ENCODE results near the gene DLX6.
A peak's percentile ranks its signal among the peaks of the same experiment; 100 is the strongest.

The DLX6 gene

DNA sequence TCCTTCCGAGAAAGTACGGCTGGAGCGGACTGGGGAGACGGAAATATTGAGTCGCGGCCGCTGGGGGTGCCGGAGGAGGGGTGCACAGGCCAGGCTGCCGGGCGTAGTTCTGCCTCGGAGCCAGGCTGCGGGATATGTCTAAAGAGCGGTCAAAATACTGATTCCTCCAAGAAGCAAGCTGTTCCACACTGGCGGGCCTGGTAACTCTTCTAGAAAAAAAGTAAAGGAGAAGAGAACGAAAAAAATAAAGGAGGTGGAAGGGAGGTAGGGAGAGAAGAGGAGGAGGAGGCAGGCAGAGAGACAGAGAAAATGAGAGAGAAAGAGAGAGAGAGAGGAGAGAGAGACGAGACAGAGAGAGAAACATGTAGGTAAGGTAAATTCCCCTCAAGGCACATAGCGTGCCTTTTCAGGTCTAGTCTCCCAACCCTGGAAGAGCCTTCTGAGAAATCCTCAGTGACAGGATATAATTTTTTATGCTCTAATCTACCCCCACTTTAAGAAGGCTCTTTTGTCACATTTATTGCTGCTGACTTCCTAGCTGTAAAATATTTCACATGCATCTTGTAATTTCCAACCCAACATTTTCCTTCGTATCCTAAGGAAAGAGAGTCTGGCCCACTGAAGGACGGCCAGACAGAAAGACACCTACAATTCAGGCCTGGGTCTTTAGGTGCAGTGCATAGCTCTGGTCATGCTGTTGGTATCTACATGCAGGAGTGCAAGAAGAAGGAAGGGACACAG is 13.6 kb downstream of the DLX6 start:
- H3K36me3 ChIP-seq (replicated peaks) = peaks cover 24% of the 10 kb centered on the region
- H3K4me1 ChIP-seq = peaks cover 68% of the 10 kb centered on the region
- H3K27me3 ChIP-seq (ENCODE audit: low read depth) = no peaks in the 10 kb centered on the region
- peak overlapping the region; percentile 41 for H3K4me3 ChIP-seq
- DNase-seq (ENCODE audit: low spot score in 2 of 2) = peak in 1 of 2 experiments; percentile 44
- in situ Hi-C loops (cut with MboI; ENCODE audit: low sequenced_read_pairs) = loop anchor here (5.0 to 25.0 kb wide), 2 partner anchors 307 to 422 kb away; partner anchors contain the start of gene SEM1
- H3K9me3 ChIP-seq = no peaks in the 10 kb centered on the region

DNA sequence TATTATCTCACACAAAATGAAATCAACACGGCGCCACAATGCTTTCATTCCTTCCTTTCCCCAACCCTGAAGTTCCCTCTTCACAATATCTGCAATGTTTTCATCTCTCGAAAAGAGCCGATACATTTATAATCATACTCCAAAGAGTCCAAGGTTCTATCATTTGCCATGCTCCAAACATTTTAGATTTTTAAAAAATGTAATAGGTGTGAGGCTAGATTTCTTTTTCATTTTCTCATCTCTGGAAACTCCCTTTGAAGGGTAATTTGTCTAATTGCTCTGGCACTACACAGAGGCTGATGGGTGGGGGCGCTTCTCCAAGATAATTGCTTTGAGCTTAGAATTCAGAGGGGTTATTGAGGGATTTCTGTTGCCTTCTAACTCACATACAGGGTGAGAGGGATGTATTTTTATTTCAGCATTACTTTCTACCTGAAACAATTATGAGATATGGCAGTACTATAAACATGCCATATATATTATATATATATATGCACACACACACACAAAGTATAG is 14.4 kb downstream of the DLX6 start:
- H3K4me1 ChIP-seq = peaks cover 61% of the 10 kb centered on the region
- DNase-seq (ENCODE audit: low spot score in 2 of 2) = peak in 1 of 2 experiments; percentile 34
- no peaks in the 10 kb centered on the region for H3K27me3 ChIP-seq (ENCODE audit: low read depth)
- in situ Hi-C loops (cut with MboI; ENCODE audit: low sequenced_read_pairs) = loop anchor here (5.0 to 25.0 kb wide), 5 partner anchors 307 to 1105 kb away; partner anchors contain the start of gene SEM1
- H3K4me3 ChIP-seq = no peak overlapping the region
- H3K9me3 ChIP-seq = no peaks in the 10 kb centered on the region
- H3K36me3 ChIP-seq (replicated peaks) = peaks cover 24% of the 10 kb centered on the region

DNA sequence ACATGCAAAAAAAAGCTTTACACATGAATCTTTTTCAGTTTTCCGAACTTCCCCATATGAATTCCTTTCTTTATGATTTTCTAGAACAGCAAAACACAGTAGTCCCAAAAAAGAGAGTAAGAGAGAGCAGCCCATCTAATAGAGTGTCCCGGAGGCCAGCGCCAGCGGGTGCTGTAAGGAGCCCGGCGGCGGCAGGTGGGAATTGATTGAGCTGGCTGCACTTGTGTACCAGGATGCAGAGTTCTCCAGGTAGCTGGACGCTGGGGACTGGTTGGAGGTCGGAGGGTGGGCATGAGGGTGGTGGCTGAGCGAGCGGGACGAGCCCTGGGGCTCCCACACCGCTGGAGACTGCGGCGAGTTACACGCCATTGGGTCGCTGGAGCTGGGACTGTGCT is 15.2 kb downstream of the DLX6 start:
- in situ Hi-C loops (cut with MboI; ENCODE audit: low sequenced_read_pairs) = loop anchor here (10.0 to 25.0 kb wide), 4 partner anchors 308 to 1106 kb away; partner anchors contain the start of gene SEM1
- Histone ChIP-seq H3K27me3 (ENCODE audit: low read depth) (no peaks in the 10 kb centered on the region), H3K9me3 (no peaks in the 10 kb centered on the region), H3K36me3 (replicated peaks) (peaks cover 24% of the 10 kb centered on the region), H3K4me1 (peaks cover 55% of the 10 kb centered on the region), H3K4me3 (peak overlapping the region; percentile 8)
- DNase-seq (ENCODE audit: low spot score in 2 of 2) = peak in 1 of 2 experiments; percentile 31

DNA sequence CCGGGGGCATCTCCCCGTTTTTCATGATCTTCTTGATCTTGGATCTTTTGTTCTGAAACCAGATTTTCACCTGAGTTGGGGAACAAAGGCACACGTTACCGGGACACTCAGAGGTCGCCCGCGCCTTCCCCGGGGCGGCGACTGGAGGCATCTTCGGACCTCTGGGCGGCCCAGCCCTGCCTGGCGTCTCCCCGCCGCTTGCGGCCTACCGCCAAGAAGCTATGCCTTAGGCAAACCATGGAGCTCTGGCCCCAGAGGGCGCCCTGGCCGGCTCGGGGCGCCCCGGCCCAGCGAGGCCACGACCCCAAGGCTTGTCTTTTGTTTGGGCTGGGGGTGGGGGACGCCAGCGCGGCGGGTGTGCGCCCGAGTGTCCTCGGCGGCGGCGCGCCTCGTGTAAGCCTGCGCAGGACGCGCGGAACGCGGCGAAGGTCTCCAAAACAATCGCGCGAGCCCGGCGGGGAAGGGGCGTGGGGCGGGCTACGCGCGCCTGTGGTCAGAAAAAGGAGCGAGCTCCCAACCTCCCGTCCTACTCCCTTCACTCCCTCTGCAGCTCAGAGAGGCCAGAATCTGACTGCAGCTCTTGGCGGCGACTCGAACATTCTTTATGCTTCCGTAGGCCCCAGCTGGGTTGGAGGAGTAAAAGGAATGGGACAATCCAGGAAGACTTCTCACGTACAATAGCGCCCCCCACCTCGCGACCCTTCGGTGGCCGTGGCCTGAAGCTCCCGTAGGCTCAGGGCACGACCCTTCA is 15.8 kb downstream of the DLX6 start:
- Histone ChIP-seq H3K4me3 (peak overlapping the region; percentile 59), H3K4me1 (peaks cover 50% of the 10 kb centered on the region), H3K9me3 (no peaks in the 10 kb centered on the region), H3K36me3 (replicated peaks) (peaks cover 24% of the 10 kb centered on the region), H3K27me3 (ENCODE audit: low read depth) (no peaks in the 10 kb centered on the region)
- DNase-seq (ENCODE audit: low spot score in 2 of 2) = peak in 1 of 2 experiments; percentile 40
- in situ Hi-C loops (cut with MboI; ENCODE audit: low sequenced_read_pairs) = loop anchor here (10.0 to 25.0 kb wide), 4 partner anchors 309 to 1106 kb away; partner anchors contain the start of gene SEM1

DNA sequence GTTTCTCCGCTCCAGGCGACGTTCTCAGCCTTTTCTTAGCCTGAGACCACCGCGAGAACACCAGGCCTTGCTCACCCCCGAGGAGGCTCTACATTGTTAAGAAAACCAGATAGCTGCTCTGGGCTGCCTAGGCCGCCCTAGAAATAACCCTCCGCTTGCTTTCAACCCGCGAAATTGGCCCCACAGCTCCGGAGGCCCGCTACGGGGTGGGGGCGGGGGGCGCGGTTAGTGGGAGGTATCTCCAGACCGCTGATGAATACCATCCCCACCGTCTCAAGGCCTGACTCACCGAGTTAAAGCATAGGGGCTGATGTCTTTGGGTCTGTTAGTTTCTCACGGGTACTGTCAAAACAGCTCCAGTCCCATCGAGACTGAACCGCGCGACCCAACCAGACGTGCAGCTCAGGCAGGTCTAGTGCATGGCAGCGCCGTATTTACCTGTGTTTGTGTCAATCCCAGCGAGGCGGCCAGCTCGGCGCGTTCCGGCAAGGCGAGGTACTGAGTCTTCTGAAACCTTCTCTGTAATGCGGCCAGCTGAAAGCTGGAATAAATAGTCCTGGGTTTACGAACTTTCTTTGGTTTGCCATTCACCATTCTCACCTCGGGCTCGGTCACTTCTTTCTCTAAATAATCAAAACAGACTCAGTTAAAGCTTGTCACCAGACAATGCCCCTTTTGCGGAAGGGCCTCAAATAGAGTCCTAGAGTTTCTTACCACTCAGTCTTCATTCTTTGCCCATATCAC is 16.6 kb downstream of the DLX6 start:
- Histone ChIP-seq H3K27me3 (ENCODE audit: low read depth) (no peaks in the 10 kb centered on the region), H3K4me1 (peaks cover 45% of the 10 kb centered on the region), H3K4me3 (peak overlapping the region; percentile 59), H3K9me3 (no peaks in the 10 kb centered on the region), H3K36me3 (replicated peaks) (peaks cover 24% of the 10 kb centered on the region)
- in situ Hi-C loops (cut with MboI; ENCODE audit: low sequenced_read_pairs) = loop anchor here (10.0 to 25.0 kb wide), 4 partner anchors 310 to 1107 kb away; partner anchors contain the start of gene SEM1
- peak in 1 of 2 experiments; percentile 61 for DNase-seq (ENCODE audit: low spot score in 2 of 2)

DNA sequence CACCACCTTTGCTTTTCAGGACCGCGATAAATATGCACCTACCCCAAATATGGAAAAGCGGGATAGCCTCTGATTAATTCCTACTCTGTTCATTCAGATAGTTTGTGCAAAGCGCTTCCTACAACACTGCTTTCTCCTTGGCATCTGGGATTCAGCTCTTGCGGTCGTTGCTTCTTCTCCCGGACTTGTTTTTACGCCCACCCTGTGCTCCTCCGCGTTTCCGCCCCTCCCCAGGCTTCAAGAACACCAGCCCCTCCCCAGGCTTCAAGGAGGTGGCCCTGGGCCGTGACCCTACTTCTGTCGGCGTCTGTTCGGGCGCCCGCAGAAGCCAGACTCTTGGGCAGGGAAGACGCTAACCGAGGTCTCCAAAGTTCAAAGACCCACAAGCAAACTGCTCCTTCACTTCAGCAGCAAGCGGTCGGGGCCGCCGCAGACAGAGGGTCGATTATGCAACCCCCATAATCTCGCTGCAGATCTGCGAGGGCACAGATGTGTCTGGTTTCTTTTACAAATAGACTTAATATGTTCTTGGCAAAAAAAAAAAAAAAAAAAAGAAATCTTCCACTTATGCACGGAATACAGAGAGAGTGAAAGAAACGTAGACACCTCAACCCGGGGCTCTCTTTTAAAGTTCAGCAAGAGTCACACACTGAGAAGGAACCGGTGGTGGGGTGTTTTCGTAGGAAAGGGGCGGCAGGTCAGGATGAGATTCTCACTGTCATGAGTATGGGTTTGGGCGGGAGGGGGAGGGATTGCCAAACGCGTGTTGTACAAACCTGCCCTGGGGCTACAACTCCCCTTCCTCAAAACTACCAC is 17.3 kb downstream of the DLX6 start:
- Histone ChIP-seq H3K9me3 (no peaks in the 10 kb centered on the region), H3K27me3 (ENCODE audit: low read depth) (no peaks in the 10 kb centered on the region), H3K4me1 (peaks cover 43% of the 10 kb centered on the region), H3K4me3 (peak overlapping the region; percentile 59), H3K36me3 (replicated peaks) (peaks cover 24% of the 10 kb centered on the region)
- in situ Hi-C loops (cut with MboI; ENCODE audit: low sequenced_read_pairs) = loop anchor here (10.0 to 25.0 kb wide), 4 partner anchors 310 to 1108 kb away; partner anchors contain the start of gene SEM1
- DNase-seq (ENCODE audit: low spot score in 2 of 2) = peak in 1 of 2 experiments; percentile 54

DNA sequence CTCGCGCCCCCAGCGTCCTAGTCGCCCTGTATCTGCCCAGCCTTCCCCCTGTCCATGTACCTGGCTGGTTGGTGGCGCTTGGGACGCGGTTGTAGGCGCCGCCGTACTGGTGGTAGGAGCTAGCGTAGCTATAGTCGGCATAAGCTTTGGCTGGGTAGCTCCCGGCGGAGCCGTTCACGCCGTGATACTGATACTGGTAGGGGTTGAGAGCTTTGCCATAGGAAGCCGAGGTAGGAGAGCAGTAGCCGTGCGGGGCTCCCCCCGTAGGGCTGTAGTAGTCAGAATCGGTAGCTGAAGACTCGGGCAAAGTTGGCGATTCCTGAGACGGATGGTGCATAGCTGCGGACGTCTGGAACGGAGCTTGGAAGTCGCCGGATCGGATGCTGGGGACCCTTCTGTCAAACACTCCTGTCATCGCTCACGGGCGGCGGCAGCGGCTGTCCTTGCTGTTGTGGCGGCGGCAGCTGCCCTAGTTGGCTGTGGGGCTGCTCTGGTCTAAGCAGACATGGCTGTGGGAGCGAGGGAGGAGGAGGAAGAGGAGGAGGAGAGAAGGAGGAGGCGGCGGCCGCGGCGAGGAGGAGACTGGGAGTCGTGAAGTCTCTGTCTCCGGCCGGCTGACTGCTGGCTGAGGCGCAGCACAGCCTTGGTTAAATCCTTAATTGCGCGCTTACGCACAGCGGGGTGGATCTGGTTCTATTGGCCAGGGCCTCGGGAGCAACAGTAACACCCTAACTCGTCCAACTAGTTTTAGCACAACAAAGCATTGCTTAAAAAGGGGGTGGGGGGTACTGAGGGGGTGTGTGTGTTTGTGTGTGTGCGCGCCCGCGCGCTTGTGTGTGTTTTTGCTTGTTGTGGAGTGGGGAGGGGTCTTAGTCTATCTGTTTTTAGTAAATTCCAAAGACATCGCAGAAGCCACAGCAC is 19.1 kb downstream of the DLX6 start, which contains the start of gene DLX5:
DLX5 (minus strand) TSS at position 623 of the 921 bp plus-strand sequence; CDS start at position 415, 208 bp downstream.
- in situ Hi-C loops (cut with MboI; ENCODE audit: low sequenced_read_pairs) = loop anchor here (10.0 to 25.0 kb wide), 4 partner anchors 312 to 1110 kb away; partner anchors contain the start of gene SEM1
- Histone ChIP-seq H3K4me1 (peaks cover 29% of the 10 kb centered on the region), H3K4me3 (peak within 1 kb of the TSS; percentile 59), H3K9me3 (no peaks in the 10 kb centered on the region), H3K27me3 (ENCODE audit: low read depth) (no peaks in the 10 kb centered on the region), H3K36me3 (replicated peaks) (peaks cover 24% of the 10 kb centered on the region)
- DNase-seq (ENCODE audit: low spot score in 2 of 2) = peak; percentile 83 to 90

DNA sequence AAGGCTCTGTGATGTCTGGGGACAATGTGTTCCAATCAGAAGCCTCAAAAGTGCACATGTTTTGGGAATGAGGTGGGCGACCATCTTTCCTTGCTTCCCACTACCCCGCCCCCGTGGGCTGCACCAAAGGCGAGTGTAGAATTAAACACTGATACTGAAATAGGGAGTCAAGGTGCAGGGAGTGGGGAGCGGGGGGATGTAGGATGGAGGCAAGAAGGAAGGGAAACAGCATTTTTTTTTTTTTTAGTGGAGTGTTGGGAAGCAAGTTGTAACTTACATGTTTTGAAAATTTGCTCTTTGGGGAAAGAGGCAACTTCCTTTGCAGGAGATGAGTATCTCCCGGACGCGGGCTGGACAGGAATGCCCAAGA is 19.8 kb downstream of the DLX6 start:
- peaks cover 23% of the 10 kb centered on the region for H3K36me3 ChIP-seq (replicated peaks)
- in situ Hi-C loops (cut with MboI; ENCODE audit: low sequenced_read_pairs) = loop anchor here (10.0 kb wide), 3 partner anchors 610 to 1110 kb away; no protein-coding TSS in a partner anchor
- H3K9me3 ChIP-seq = no peaks in the 10 kb centered on the region
- no peaks in the 10 kb centered on the region for H3K27me3 ChIP-seq (ENCODE audit: low read depth)
- DNase-seq (ENCODE audit: low spot score in 2 of 2) = peak; percentile 19 to 24
- peak overlapping the region; percentile 59 for H3K4me3 ChIP-seq
- H3K4me1 ChIP-seq = peaks cover 24% of the 10 kb centered on the region

DNA sequence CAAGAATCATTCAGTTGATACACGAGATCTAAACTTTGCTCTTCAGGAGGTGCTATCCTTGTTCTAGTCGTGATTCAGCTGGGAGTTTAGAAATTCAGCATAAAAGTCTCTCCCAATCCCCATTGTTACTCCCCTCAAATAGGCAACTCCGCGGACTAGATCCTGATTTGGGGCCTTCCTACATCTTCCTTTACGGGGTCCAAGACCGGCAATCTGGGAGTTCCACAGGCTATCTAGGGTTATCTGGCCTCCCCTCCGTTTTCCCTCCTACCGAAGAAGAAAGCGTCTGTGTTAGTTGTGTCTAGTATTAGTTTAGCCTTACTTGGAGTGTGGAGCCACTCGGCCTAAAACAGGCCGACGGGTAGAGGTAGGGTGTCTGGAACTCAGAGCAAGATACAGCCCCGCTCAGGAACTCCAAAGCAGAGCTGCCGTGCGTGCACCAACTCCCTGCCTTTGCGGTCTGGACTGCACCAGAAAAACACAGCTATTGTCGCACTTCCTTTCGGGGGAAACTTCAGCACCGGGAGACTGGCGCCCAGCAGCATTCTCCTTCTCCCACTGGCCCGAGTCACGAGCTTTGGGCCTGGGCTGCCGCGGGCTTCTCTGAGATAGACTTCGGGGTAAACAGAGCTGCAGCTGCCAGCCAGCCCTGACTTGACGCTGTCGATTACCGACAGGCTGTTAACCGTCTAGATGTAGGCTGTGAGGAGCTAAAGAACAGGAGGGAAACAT is 20.8 kb downstream of the DLX6 start:
- Histone ChIP-seq H3K4me1 (peaks cover 16% of the 10 kb centered on the region), H3K9me3 (no peaks in the 10 kb centered on the region), H3K4me3 (no peak overlapping the region), H3K36me3 (replicated peaks) (peaks cover 13% of the 10 kb centered on the region), H3K27me3 (ENCODE audit: low read depth) (no peaks in the 10 kb centered on the region)
- no peak for DNase-seq (ENCODE audit: low spot score in 2 of 2)
- in situ Hi-C loops (cut with MboI; ENCODE audit: low sequenced_read_pairs) = loop anchor here (10.0 kb wide), 3 partner anchors 611 to 1111 kb away; no protein-coding TSS in a partner anchor

DNA sequence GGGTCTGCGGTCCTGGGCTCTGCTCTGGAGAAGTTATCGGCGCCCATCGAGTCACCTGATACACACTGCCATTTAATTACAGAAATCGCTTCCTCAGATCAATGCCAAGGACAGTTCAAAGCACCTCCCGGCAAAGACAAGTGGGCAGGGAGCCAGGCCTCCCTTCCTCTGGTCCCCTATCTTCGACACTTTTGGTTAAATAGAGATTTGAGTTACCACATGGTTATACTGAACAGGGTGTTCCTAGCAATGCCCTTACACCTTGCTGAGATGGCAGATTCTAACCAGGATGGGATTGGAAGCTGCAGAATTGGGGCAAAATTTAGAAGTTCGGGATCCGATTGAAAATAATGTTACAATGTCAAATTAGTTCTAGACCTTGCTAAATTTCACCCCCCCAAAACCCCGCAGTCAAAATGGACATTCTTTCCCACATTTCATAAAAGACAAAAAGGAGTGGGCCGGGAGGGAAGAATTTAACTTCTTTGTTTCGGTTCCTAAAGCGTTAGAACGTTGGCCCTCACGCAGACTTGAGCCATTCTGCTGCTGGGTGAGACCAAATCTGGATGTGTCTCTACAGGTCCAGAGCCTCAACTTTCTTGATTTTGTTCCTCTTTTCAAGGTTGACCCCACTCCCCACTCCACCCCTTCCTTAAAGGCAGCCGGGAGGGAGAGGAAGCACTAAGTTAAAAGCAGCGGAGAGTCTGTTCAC is 21.5 kb downstream of the DLX6 start:
- Histone ChIP-seq H3K36me3 (replicated peaks) (peaks cover 6% of the 10 kb centered on the region), H3K9me3 (no peaks in the 10 kb centered on the region), H3K27me3 (ENCODE audit: low read depth) (no peaks in the 10 kb centered on the region), H3K4me1 (peaks cover 10% of the 10 kb centered on the region), H3K4me3 (no peak overlapping the region)
- no peak for DNase-seq (ENCODE audit: low spot score in 2 of 2)
- in situ Hi-C loops (cut with MboI; ENCODE audit: low sequenced_read_pairs) = loop anchor here (10.0 kb wide), 3 partner anchors 612 to 1112 kb away; no protein-coding TSS in a partner anchor

Measured in HAP-1 (cell line).